Stomach (tissue), 4 donors: ENCODE measurements around the gene OR4F6.

ENCODE experiments used
- EP300 ChIP-seq: sonication (generic); formaldehyde crosslinking; IDR thresholded peaks from one replicate; pipeline ENCODE4 v1.6.1; 2017; ENCODE audit warnings: antibody characterized with exemption
- POLR2A ChIP-seq, 4 donors: fragments of 450-650 bp; IDR thresholded peaks; one replicate each; pipeline ENCODE4 v1.6.1; 2016; ENCODE audit warnings: antibody characterized with exemption in 4 of 4, control low read depth in 2 of 4, mild to moderate bottlenecking in 1 of 4, moderate library complexity in 1 of 4
- POLR2AphosphoS5 ChIP-seq, 3 donors: sonication (generic); formaldehyde crosslinking; IDR thresholded peaks; one replicate each; pipeline ENCODE4 v1.6.1; 2016; ENCODE audit warnings: antibody characterized with exemption in 3 of 3
- TF ChIP-seq, protein P1 (sequence below), 7 experiments: fragments of 450-650 bp in 4 of 7; fragments of 200-600 bp in 3 of 7; sonication (generic) in 3 of 7; IDR thresholded peaks; one replicate each; pipeline ENCODE4 v1.5.1; 2016 to 2019; ENCODE audit warnings: antibody characterized with exemption in 7 of 7, control low read depth in 2 of 7, mild to moderate bottlenecking in 1 of 7

DNA sequence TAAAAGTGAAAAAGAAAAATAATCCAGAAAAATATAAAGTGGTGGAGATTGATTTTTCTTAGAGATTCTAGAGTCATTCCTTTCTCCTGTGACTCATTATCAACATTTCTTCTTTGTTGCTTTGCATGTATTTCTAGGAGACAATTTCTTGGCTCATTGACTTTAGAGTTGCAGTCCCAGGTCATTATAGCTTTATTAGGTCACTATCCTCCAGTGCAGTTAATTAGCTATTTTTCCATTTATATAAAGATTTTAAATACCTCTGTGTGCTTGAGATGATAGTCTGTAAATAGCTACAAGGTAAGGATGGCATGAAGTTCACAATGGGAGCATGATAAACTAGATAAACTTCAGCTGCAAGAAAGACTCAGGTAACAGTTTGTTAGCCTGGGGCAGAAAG is 8.6 kb downstream of the OR4F6 start, which contains the start of gene OR4F15:
- TF ChIP-seq EP300 (no peak), POLR2A (IDR thresholded peaks at IDR 0.05) (no peak), POLR2AphosphoS5 (IDR thresholded peaks at IDR 0.05) (no peak)
- TF ChIP-seq, protein P1, sequence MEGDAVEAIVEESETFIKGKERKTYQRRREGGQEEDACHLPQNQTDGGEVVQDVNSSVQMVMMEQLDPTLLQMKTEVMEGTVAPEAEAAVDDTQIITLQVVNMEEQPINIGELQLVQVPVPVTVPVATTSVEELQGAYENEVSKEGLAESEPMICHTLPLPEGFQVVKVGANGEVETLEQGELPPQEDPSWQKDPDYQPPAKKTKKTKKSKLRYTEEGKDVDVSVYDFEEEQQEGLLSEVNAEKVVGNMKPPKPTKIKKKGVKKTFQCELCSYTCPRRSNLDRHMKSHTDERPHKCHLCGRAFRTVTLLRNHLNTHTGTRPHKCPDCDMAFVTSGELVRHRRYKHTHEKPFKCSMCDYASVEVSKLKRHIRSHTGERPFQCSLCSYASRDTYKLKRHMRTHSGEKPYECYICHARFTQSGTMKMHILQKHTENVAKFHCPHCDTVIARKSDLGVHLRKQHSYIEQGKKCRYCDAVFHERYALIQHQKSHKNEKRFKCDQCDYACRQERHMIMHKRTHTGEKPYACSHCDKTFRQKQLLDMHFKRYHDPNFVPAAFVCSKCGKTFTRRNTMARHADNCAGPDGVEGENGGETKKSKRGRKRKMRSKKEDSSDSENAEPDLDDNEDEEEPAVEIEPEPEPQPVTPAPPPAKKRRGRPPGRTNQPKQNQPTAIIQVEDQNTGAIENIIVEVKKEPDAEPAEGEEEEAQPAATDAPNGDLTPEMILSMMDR (IDR thresholded peaks at IDR 0.05): no peak
